SK-N-SH treated with all-trans-retinoic acid at 6 μM for 48 hours (cell line): ENCODE measurements around the gene CCNE1.

ENCODE experiments used
- ARNTL ChIP-seq: fragments of 450-650 bp; formaldehyde crosslinking; IDR thresholded peaks from 2 replicates; pipeline ENCODE4 v1.5.0; 2020; ENCODE audit warnings: low read depth, mild to moderate bottlenecking, moderate library complexity, borderline replicate concordance
- ESRRG ChIP-seq: fragments of 250-450 bp; sonication (Bioruptor Pico); IDR thresholded peaks from 2 replicates; pipeline ENCODE4 v1.6.1; 2021; ENCODE audit warnings: mild to moderate bottlenecking
- GLIS3 ChIP-seq: fragments of 250-450 bp; sonication (Bioruptor Pico); IDR thresholded peaks from 2 replicates; pipeline ENCODE4 v1.5.0; 2020; ENCODE audit warnings: mild to moderate bottlenecking, moderate library complexity
- ISL1 ChIP-seq: fragments of 250-450 bp; sonication (Bioruptor Pico); IDR thresholded peaks from 2 replicates; pipeline ENCODE4 v2.1.2; 2022; ENCODE audit warnings: mild to moderate bottlenecking, moderate library complexity
- OSR1 ChIP-seq: fragments of 250-450 bp; sonication (Bioruptor Pico); IDR thresholded peaks from 2 replicates; pipeline ENCODE4 v1.8.0; 2022; ENCODE audit warnings: moderate library complexity, mild to moderate bottlenecking, inconsistent platforms
- PPARA ChIP-seq: fragments of 250-450 bp; sonication (Bioruptor Pico); IDR thresholded peaks from 2 replicates; pipeline ENCODE4 v1.5.0; 2020; ENCODE audit warnings: mild to moderate bottlenecking, borderline replicate concordance
- RARB ChIP-seq: fragments of 250-450 bp; sonication (Bioruptor Pico); IDR thresholded peaks from 2 replicates; pipeline ENCODE4 v1.8.0; 2021; ENCODE audit warnings: mild to moderate bottlenecking, moderate library complexity
- SNAI2 ChIP-seq: fragments of 250-450 bp; sonication (Bioruptor Pico); IDR thresholded peaks from 2 replicates; pipeline ENCODE4 v1.5.0; 2020; ENCODE audit warnings: mild to moderate bottlenecking, moderate library complexity
- TSHZ2 ChIP-seq: fragments of 250-450 bp; sonication (Bioruptor Pico); IDR thresholded peaks from 2 replicates; pipeline ENCODE4 v1.5.0; 2020; ENCODE audit warnings: mild to moderate bottlenecking, moderate library complexity
- ZC3H10 ChIP-seq: fragments of 250-450 bp; sonication (Bioruptor Pico); IDR thresholded peaks from 2 replicates; pipeline ENCODE4 v1.5.1; 2021; ENCODE audit warnings: mild to moderate bottlenecking, moderate library complexity
- ZFP30 ChIP-seq: fragments of 450-650 bp; formaldehyde crosslinking; IDR thresholded peaks from 2 replicates; pipeline ENCODE4 v1.5.0; 2022; ENCODE audit warnings: mild to moderate bottlenecking, moderate library complexity
- ZNF565 ChIP-seq: fragments of 450-650 bp; formaldehyde crosslinking; conservative IDR thresholded peaks from 2 replicates; pipeline ENCODE4 v1.5.0; 2020; ENCODE audit warnings: low read depth, mild to moderate bottlenecking, moderate library complexity

- TF ChIP-seq SNAI2 (CRISPR knock-in tag) (no peak), TSHZ2 (CRISPR knock-in tag) (no peak), PPARA (CRISPR knock-in tag) (no peak), RARB (CRISPR knock-in tag) (no peak), OSR1 (CRISPR knock-in tag) (no peak), ARNTL (CRISPR knock-in tag) (no peak), ESRRG (CRISPR knock-in tag) (no peak), ZC3H10 (CRISPR knock-in tag) (no peak), ISL1 (no peak), GLIS3 (CRISPR knock-in tag) (no peak), ZFP30 (CRISPR knock-in tag) (no peak), ZNF565 (CRISPR knock-in tag) (no peak)
These were observed 26.2 kb downstream of the CCNE1 start for GRCh38 chr19:29837996-29838395.
